ENCODE results near the gene OLFM4. TPM values are rescaled to one million over a fixed set of nuclear protein-coding genes. Genes with fewer than 3 reads are reported as not detected.

Gene OLFM4
- total RNA-seq, 4 donors from 2014 or later: 0.09 to 0.79 (median 0.13) TPM; not detected in 1

GRCh38 chr13:53075356-53076041, 46.9 kb downstream of the OLFM4 start:
- ATAC-seq (ENCODE audit: low FRiP score): no peak
- TF ChIP-seq CTCF (IDR thresholded peaks at IDR 0.05): no peak

GRCh38 chr13:53079691-53080090, 51.1 kb downstream of the OLFM4 start:
- ATAC-seq (ENCODE audit: low FRiP score) (no peak), DNase-seq (ENCODE audit: low spot score) (no peak)
- TF ChIP-seq CTCF (IDR thresholded peaks at IDR 0.05): no peak

More at GRCh38 chr13:53075356-53076041, 46.9 kb downstream of the OLFM4 start:
- no peak for DNase-seq (ENCODE audit: low spot score)

- TF ChIP-seq CTCF (IDR thresholded peaks at IDR 0.05): no peak
- no peak for ATAC-seq (ENCODE audit: low FRiP score)
- no peak for DNase-seq (ENCODE audit: low spot score)
Measured at GRCh38 chr13:53088871-53089270, 60.3 kb downstream of the OLFM4 start.

- DNase-seq (ENCODE audit: low spot score) (no peak), ATAC-seq (ENCODE audit: low FRiP score) (no peak)
- TF ChIP-seq CTCF (IDR thresholded peaks at IDR 0.05): no peak
Measured at GRCh38 chr13:53089951-53090350, 61.3 kb downstream of the OLFM4 start.

- ATAC-seq (ENCODE audit: low FRiP score) (no peak), DNase-seq (ENCODE audit: low spot score) (no peak)
- TF ChIP-seq CTCF (IDR thresholded peaks at IDR 0.05): no peak
Measured at GRCh38 chr13:53090461-53090860, 61.8 kb downstream of the OLFM4 start.

- TF ChIP-seq CTCF (IDR thresholded peaks at IDR 0.05): no peak
- DNase-seq (ENCODE audit: low spot score) (no peak), ATAC-seq (ENCODE audit: low FRiP score) (no peak)
Measured at GRCh38 chr13:53092931-53093330, 64.3 kb downstream of the OLFM4 start.

GRCh38 chr13:53098455-53098854, 69.8 kb downstream of the OLFM4 start:
- no peak for TF ChIP-seq CTCF (IDR thresholded peaks at IDR 0.05)
- no peak for ATAC-seq (ENCODE audit: low FRiP score)
- no peak for DNase-seq (ENCODE audit: low spot score)

Data from omental fat pad (tissue), 4 donors.